ENCODE measurements around the gene PKP4.
"Not testable (repeated sequence)": the region's sequence is repeated elsewhere in the genome, so short reads cannot be mapped to it uniquely, and the experiment has no call there.

PKP4 gene

DNA sequence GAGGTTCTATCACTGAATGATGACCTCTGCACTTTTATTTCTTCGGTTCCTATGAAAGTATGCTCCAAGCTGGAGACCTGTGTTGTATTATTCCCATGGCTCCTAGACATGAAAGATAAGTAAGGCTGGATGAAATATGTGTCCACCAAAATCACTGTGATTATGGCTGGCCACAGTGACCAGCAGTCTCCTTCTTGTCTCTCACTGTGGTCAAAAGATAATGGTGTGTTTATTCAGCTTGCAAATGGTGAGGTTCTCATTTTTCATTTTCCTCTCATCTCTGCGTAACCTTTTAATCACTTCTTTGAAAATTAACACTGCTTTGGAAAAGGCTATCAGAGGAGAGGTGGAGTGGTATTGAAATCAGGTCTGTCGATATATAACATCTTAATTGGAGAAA, 230.6 kb downstream of the PKP4 start:
- DNase-seq (ENCODE audit: low read depth), result no peak

DNA sequence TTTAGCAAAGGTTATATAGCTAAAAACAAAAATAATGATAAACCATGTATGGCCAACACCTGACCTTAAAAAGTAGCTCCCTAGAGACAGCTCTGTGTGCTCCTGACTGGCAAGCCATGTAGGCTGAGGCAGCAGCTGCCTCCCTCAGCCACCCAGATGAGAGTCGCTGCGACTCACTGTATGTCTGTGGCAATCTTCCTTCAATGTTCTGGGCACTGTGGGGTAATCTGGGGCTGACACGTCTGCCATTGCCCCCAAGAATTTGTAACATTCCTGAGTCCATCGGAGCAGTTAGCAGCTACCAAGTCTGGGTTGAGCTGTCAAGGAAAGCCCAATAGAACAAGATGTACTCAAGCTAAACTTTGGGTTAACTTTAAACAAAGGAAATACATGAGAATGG, 232.0 kb downstream of the PKP4 start:
- DNase-seq (ENCODE audit: low read depth), result no peak

DNA sequence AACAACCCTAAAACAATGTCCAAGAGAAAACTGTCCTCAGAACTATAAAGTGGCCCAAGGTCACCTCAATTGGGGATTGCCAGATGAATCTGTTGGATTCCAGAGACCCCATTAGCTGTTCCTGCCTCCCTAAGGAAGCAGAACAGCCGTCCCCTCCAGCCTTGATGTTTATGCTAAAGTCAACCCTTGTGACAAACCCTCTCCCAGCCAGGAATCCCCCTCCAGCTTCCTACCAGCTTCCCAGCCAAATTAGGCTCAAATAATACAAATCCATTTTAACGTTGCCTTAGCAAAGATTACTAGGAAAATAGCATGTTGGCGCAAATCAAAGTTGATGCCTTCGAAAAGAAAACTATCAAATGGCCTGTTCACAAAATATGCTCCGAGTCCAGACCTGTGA, 232.6 kb downstream of the PKP4 start:
- no peak for DNase-seq (ENCODE audit: low read depth)

DNA sequence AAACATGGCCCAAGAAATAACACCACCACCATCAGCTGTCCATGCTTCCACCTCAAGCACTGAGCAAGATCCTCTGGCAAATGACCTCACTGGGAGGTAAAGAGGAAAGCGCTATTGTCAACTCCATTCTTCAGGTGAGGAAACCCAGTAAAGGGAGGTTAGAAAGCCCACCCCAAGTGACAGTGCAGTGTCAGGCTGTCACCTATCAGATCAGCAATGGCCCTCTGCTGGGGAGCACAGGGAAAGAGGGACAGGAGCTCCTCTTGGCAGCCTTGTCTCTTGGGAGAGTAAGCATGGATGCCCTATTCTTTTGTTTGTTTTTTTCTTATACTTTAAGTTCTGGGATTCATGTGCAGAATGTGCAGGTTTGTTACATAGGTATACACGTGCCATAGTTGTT, 234.1 kb downstream of the PKP4 start:
- DNase-seq (ENCODE audit: low read depth), result no peak

DNA sequence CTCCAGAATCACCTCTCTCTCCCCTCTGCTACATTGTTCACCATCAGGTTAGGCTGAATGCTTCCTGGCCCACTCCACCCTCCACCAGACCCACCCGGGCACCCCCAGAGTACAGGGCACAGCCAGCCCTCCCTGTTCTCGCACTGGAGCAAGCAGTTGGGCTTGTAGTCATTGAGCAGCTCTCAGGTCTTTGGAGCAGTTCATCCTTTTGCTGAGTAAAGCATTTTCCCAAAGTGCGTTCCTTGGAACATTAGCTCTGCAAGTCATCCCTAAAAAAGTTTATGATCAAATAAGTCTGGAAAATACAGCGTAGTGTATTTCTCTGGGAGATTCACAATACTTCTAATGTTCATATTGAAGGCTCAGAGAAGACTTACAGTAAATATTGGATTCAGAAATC, 234.9 kb downstream of the PKP4 start:
- DNase-seq (ENCODE audit: low read depth), result no peak

DNA sequence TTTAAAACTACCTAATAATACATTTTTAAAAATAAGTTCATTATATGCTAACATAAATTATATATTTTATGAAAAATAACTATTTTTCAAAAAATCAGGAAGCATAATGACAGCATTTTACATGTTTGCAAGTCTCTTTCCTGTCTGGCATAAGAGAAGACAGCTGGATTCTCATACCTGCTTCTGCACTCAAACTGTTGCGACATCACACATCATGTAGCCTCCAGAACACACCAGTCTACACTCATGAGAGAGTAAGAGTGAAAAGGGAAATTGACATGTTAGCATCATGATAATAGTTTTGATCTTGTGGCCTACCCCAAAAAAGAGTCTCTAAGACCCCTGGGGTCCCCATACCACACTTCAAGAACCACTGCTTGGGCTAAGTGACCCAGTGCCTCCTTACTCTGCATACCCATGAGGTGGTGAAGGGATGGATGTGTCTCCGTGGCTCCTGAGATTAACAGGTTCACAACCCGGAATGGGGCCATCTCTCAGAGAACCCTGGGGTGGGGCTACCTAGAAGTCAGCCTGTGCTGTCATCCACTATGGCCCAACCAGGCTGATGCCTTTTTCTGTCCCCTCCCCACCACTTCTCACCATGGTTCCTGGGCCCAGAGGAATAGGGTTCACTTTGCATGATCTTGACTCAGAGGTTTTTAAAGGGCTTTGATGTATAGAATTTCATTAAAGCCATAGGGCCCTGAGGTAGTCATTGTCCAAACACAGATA, 235.8 kb downstream of the PKP4 start:
- DNase-seq (ENCODE audit: low read depth), result no peak

DNA sequence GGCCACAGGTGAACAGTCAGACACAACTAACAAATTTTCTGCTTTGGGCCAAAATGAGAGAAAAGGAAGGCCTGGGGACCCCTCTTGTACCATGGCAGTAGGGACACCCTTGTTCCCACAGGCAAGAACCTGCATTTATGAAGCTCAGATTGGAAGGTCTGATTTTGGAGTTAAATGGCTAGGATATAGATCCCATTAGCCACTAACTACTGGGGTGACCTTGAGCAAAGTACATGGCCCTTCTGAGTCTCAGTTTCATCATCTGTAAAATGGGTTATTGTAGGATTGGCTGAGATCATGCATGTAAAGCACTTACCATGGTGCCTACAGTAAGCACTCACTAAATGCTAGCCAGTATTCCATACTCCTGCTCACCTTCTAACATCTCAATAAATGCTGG, 236.7 kb downstream of the PKP4 start:
- no peak for DNase-seq (ENCODE audit: low read depth)

DNA sequence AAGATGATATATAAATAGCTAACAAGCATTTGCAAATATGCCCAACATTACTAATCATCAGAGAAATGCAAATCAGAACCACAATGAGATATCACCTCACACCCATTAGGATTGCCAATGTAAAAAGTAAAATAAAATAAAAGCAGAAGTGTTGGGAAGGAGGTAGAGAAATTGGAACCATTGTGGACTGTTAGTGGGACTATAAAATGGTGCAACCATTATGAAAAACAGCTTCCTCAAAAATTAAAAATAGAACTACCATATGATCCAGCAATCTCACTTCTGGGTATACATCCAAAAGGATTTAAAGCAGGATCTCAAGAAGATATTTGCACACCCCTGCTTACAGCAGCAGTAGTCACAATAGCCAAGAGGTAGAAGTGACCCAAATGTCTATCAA, 238.6 kb downstream of the PKP4 start:
- DNase-seq (ENCODE audit: low read depth), result no peak

DNA sequence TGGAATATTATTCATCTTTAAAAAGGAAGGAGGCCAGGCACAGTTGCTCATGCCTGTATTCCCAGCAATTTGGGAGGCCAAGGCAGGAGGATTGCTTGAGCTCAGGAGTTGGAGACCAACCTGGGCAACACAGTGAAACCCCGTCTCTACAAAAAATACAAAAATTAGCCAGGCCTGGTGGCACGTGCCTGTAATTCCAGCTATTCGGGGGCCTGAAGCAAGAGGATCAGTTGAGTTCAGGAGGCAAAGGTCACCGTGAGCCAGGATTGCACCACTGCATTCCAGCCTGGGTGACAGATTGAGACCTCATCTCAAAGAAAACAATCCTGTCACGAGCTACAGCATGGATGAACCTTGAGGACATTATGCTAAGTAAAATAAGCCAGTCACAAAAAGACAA, 239.0 kb downstream of the PKP4 start:
- DNase-seq (ENCODE audit: low read depth), result not testable (repeated sequence)

DNA sequence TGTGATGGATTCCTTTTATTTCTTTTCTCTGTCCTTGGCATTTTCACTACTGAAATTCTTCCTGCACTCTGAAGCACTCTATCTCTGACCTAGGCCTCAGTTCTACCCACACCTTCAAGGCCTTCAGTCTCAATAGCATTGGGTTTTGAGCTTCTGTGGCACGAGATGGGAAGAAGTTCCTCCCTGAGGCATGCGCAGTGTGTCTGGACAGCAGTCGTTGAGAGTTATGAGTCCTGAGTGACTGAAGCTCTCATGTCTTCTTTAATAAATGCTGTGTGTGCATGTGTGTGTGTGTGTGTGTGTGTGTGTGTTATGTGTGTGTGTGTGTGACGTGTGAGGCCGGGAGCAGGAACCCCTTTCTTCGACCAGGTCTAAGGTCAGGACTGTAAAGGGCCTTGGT, 242.6 kb downstream of the PKP4 start:
- DNase-seq (ENCODE audit: low read depth), result no peak

DNA sequence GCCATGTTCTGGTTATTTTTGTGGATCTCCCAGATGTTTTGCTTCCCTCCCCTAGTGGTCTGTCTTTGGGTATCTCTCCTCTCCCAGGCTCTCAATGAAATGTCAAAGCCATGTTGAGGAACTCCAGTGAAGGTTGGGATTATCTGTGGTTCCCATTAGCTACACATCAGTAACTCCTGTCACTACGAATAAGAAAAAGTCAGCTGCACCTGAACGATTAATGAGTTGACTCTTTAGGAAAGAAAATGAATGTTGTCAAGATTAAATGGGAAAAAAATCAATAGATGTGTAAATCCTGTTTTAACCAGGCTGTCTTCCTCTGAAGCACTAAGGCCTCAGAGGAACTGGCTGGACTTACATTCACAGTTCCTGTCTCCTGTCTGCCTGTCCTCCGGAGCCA, 244.3 kb downstream of the PKP4 start:
- DNase-seq (ENCODE audit: low read depth), result no peak

DNA sequence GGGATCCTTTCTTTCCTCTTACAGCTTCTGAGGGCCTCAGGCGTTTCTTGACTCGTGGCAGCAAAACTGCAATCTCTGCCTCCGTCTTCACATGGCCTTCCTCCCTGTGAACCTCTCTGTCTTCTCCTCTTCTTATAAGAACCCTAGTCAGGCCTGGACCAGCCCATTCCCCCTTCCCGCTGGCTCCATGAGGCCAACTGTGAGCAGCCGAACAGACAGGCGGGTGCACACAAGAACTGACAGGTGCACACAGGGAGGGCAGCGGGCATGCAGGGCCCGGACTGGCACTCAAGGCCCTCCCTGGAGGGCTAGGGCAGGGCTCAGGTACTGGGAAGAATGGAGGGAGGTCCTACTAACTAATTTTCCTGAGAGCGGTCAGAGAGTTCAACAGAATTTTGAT, 246.0 kb downstream of the PKP4 start:
- DNase-seq (ENCODE audit: low read depth), result no peak

DNA sequence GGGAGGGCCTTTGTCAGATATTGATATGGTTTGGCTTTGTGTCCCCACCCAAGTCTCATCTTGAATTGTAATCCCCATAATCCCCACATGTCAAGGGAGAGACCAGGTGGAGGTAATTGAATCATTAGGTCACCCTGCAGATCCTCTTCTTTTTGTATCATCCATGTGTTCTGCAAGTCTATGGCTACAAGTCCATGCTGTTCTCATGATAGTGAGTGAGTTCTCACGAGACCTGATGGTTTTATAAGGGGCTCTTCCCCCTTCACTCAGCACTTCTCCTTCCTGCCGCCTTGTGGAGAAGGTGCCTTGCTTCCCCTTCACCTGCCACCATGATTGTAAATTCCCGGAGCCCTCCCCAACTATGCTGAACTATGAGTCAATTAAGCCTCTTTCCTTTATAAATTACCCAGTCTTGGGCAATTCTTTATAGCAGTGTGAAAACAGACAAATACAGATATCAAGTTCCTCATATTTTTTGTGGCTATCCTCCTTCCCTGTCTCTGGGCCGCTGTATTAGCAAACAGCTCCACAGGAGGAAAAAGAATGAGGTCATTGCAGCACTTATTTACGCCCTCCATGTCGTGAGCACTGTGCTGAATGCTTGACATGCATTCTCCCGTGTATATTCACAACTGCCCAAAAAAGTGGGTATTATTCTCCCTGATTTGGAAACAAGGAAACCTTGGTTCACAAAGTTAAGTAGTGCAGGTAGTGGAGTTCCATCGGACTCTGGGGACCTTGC, 248.1 kb downstream of the PKP4 start:
- DNase-seq (ENCODE audit: low read depth), result not testable (repeated sequence)

DNA sequence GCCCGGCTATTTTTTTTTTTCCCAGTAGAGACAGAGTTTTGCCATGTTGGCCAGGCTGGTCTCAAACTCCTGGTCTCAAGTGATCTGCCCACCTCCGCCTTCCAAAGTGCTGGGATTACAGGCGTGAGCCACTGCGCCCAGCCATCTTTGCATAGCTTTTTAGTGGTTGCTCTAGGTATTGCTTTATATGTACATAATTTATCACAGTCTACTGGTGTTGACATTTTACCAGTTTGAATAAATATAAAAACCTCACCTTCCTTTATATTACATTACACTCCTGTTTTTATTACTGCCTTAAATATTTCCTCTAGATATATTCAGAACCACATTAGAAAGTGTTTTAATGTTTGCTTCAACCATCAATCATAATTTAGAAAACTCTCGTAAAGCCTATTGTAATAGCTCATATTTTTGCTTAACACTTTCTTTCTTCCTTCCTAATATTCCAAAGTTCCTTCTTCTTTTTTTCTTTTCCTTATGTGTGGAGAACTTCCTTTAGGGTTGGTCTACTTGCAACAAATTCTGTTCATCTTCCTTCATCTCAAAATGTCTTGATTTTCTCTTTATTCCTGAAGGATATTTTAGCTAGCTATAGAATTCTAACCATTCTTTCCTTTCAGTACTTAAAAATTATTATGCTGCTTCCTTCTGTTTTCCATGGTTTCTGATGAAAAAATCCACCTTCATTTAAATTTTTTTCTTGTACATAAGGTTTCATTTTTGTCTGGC, 256.2 kb downstream of the PKP4 start:
- DNase-seq (ENCODE audit: low read depth), result no peak

DNA sequence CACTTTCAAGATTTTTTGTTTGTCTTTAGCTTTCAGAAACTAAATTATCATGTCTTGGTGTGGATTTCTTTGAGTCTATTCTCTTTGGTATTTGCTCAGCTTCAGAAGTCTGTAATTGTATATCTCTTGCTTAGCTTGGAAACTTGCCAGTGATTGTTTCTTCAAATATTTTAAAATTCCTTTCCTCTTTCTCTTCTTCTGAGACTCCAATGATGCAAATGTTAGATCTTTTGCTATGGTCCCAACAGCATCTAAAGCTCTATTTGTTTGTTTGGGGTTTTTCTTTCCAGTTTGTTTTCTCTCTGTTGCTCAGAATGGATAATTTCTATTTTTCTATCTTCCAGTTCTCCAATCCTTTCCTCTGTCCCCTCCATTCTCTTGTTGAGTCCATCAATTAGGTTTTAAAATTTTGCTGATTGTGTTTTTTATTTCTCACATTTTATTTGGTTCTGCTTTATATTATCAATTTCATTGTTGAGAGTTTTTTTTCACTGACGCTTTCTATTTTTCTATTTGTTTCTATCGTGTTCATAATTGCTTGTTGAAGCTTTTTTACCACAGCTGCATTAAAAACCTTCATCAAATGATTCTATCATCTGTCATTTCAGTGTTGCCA, 256.9 kb downstream of the PKP4 start:
- DNase-seq (ENCODE audit: low read depth), result no peak

DNA sequence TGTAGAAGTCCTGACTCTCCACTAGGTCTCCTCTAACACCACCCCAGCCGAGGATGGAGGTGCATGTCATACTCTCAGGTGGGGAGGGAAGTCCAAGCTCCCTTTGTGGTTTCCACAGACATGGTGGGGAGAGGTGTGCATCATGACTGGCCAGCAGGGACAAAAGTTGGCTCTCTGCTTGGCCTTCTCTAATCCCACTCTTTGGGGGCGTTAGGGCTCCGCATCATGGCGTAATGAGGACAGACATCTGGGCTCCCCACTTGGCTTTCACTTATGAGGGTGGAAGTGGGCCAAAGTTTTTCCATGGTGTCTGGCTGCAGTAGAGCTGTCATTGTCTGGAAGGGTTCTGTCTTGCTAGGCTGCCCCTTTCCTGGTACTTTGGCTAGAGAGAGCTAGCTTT, 257.7 kb downstream of the PKP4 start:
- DNase-seq (ENCODE audit: low read depth), result no peak

DNA sequence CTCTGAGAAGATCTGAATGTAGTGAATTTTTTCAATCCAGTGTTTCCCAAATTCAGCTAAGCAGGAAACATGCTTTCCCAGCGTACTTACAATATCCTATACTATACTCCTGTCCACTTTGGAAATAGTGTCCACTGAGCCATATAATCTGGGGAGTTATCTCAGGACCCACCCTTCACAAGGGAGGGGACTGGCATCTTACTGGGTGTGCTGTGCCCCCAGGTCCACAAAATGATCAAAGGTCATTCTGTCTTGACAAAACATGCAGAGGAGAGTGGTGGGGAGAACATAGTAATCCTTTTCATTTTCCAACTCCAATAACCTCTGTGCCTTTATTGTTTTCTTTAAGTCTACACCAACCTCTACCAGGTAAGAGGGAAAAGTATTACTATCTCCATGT, 258.6 kb downstream of the PKP4 start:
- no peak for DNase-seq (ENCODE audit: low read depth)

DNA sequence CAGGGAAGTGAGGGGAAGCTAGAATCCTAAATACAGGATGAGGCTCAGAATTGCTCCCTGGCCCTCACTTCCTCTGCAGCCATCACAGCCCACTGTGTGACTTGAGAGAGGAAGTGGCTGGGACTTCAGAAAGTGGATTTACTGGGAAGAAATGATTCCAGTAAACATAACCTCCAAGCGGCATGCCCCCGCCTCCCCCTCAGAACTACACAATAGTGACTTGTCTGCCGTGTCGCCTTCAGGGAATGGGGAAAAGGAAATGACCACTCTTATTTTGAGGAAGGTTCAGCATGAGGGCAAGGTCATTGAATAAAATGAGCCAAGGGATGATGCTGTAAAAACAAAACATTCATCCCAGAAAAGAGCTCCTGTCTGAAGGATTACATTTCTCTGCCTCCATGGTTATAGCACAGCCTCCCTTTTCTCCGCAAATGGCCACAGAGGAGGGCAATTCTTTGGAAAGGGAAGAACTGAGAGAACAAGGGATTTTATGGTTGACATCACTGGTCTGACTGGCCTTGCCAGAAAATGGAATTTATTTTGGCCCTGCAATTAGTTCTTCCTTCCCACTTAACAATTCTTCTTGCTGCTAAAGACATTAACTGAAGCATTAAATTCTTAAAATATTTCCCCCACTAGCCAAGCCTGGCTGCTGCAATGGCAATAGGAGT, 259.5 kb downstream of the PKP4 start:
- DNase-seq (ENCODE audit: low read depth), result no peak

DNA sequence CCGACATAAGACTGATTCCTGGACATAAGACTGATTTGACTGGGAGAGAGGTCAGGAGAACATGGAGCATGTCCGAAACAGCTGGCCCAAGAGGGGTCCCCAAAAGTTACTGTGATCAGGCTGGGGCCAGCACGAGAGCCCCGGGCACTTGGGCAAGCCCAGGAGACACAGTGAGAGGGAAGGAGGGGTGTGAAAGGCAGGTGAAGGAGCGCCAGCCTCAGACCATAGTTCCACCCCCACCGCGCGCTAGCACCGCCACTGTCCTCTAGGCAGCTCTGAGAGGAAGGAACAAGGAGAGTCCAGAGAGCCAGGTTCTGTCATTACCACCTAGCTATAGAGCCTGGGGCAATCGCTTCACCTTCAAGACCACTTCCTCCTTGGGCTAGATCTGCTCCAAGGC, 260.2 kb downstream of the PKP4 start:
- DNase-seq (ENCODE audit: low read depth), result no peak

DNA sequence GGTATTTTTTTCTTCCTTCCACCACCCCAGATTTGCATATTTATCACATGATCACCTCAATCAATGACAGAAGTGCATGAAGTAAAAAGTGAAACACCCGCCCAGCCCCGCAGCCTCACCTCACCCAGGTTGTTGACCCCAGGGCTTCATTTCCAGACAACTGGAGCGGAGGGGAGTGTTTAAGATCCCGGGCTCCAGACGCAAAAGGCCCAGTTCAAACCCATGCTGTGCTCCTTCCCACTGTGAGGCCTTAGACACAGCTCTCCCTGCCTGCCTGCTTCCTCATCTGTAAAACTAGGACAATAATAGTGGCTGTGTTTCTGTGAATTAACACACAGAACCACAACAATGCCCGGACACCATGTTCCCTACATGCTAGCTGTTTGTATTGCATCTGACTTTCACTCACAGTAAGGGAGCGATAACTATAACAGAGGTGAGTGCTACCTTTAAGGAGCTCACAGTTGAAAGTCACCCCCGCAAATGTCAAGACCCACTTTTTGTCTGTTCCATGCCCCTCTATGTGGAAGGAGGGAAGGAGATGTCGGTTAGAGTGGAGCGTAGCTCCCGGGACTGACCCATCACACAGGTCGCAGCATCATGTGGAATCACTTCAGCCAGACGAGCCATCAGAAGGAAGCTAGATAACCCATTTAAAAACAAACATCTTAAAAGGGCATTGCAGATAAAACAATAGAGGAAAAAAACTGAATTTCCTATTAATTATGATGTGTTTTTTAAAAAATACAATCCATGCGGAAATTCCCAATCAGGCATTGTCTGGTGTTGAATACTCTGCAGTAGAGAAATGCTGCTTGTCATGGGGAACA, 260.8 kb downstream of the PKP4 start:
- DNase-seq (ENCODE audit: low read depth), result no peak

DNA sequence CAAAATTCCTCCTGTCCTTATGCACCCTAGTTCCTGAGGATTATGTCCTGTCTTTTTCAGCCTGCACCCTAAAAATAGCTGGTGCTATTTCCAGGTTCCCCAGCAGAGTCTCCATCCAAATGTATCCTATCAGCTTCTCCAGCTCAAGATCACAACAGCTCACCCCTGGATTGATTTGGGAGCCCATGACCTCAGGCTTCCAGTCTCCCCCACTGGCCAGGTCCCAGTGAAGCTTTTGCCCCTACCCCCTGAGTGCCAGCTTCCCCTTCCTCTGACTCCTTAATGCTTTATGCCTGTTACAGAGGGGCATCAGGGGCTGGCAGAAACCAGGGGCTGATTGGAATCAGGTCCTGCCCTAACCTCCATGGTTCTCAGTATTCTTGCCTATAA, 261.4 kb downstream of the PKP4 start:
- DNase-seq (ENCODE audit: low read depth), result no peak

Measured in stimulated activated CD8-positive, alpha-beta memory T cell treated with anti-CD3 and anti-CD28 coated beads, Interleukin-7, amount 100 ng/mL, for 24 hours (primary cell).